Naive thymus-derived CD8-positive, alpha-beta T cell (primary cell): ENCODE measurements around the gene PRPF40A. TPM values are rescaled to one million over a fixed set of nuclear protein-coding genes. Genes with fewer than 3 reads are reported as not detected.

Experiments used
- ATAC-seq, 2 donors: fragments of 150-1000 bp; cut with Tn5 transposase in 1 of 2; sonication (Bioruptor Pico), chemical (Tn5 transposase) in 1 of 2; 1 replicate in 1 of 2; 2 replicates in 1 of 2; pipeline ENCODE4 v1.10.0; 2021; ENCODE audit warnings: mild to moderate bottlenecking in 2 of 2, moderate library complexity in 2 of 2
- POLR2A ChIA-PET: fragments of 350-600 bp; sonication (Branson Sonifier 250); formaldehyde crosslinking; loops from one replicate; lab custom pipeline; 2021; ENCODE audit warnings: antibody characterized with exemption; lab: Charles Lee
- DNase-seq, 10 donors: peaks; one replicate each; pipeline versions ENCODE4 v3.0.0 to v3.0.0-alpha.2; 2020 to 2022
- H3K27ac Mint-ChIP-seq, 10 donors: one replicate each; pipeline ENCODE4 v1.8.0; 2020 to 2022; ENCODE audit warnings: mild to moderate bottlenecking in 10 of 10, mixed read lengths in 10 of 10, moderate library complexity in 4 of 10, inconsistent platforms in 1 of 10
- H3K27me3 Mint-ChIP-seq, 5 donors: one replicate each; pipeline ENCODE4 v1.8.0; 2021 to 2022; ENCODE audit warnings: mixed read lengths in 5 of 5
- H3K36me3 Mint-ChIP-seq, 3 donors: one replicate each; pipeline ENCODE4 v1.8.0; 2020 to 2022; ENCODE audit warnings: mixed read lengths in 3 of 3, mild to moderate bottlenecking in 2 of 3, inconsistent platforms in 1 of 3
- H3K4me1 Mint-ChIP-seq, 4 donors: one replicate each; pipeline ENCODE4 v1.8.0; 2021 to 2022; ENCODE audit warnings: mixed read lengths in 4 of 4
- H3K4me3 Mint-ChIP-seq, 10 donors: one replicate each; pipeline ENCODE4 v1.8.0; 2020 to 2022; ENCODE audit warnings: mild to moderate bottlenecking in 10 of 10, mixed read lengths in 10 of 10, moderate library complexity in 6 of 10, inconsistent platforms in 1 of 10
- H3K9me3 Mint-ChIP-seq, 9 donors: one replicate each; pipeline ENCODE4 v1.8.0; 2020 to 2022; ENCODE audit warnings: mixed read lengths in 9 of 9, mild to moderate bottlenecking in 3 of 9, inconsistent platforms in 1 of 9, moderate library complexity in 1 of 9
- polyA plus RNA-seq, 3 donors: library from polyadenylated mRNA; unstranded; fragments of 300-500 nt; fragmentation: Illumina TruSeq; gene quantifications; one replicate each; pipeline ENCODE4 v1.2.3, GENCODE V29; 2021
- total RNA-seq, 8 experiments: library from RNA in 2 of 8; stranded (reverse) in 2 of 8; gene quantifications; one replicate each; pipeline ENCODE4 v1.2.3 and lab custom pipeline; 2021 to 2026

The PRPF40A gene
- total and polyA plus RNA-seq, 5 experiments from 2014 or later: 104 to 120 (median 111) TPM

GRCh38 chr2:152676461-152676860, 40.8 kb downstream of the PRPF40A start:
- H3K27ac Mint-ChIP-seq: no peak overlapping the region
- H3K27me3 Mint-ChIP-seq: no peaks in the 10 kb centered on the region
- H3K4me3 Mint-ChIP-seq: no peak overlapping the region
- H3K9me3 Mint-ChIP-seq: no peaks in the 10 kb centered on the region
- peaks cover 0 to 3% (median under 1%) of the 10 kb centered on the region in 4 donors for H3K4me1 Mint-ChIP-seq
- POLR2A ChIA-PET: no interaction called here
- DNase-seq (no peak), ATAC-seq (no peak)
- peaks cover 0 to 87% (median 21%) of the 10 kb centered on the region in 3 donors for H3K36me3 Mint-ChIP-seq

GRCh38 chr2:152674334-152674733, 42.9 kb downstream of the PRPF40A start:
- Mint-ChIP-seq H3K4me3 (no peak overlapping the region), H3K36me3 (peaks cover 0 to 85% (median 21%) of the 10 kb centered on the region in 3 donors), H3K27ac (peak overlapping the region in 1 of 10 donors; percentile 1)

GRCh38 chr2:152664725-152665124, 52.5 kb downstream of the PRPF40A start:
- Mint-ChIP-seq H3K36me3 (peaks cover 10 to 92% (median 16%) of the 10 kb centered on the region in 3 donors), H3K27ac (peak overlapping the region in 2 of 10 donors; percentile 16 to 38), H3K27me3 (no peaks in the 10 kb centered on the region), H3K4me3 (no peak overlapping the region), H3K9me3 (no peaks in the 10 kb centered on the region), H3K4me1 (no peaks in the 10 kb centered on the region)
- ATAC-seq (no peak), DNase-seq (no peak)
- POLR2A ChIA-PET: no interaction called here

More at GRCh38 chr2:152674334-152674733, 42.9 kb downstream of the PRPF40A start:
- Mint-ChIP-seq H3K4me1 (no peaks in the 10 kb centered on the region), H3K9me3 (no peaks in the 10 kb centered on the region), H3K27me3 (no peaks in the 10 kb centered on the region)
- POLR2A ChIA-PET: no interaction called here
- ATAC-seq (no peak), DNase-seq (no peak)

- H3K36me3 Mint-ChIP-seq: peaks cover 7 to 95% (median 15%) of the 10 kb centered on the region in 3 donors
- no peaks in the 10 kb centered on the region for H3K27me3 Mint-ChIP-seq
- DNase-seq: no peak
- H3K4me3 Mint-ChIP-seq: no peak overlapping the region
- no peak for ATAC-seq
- no peaks in the 10 kb centered on the region for H3K4me1 Mint-ChIP-seq
- POLR2A ChIA-PET: no interaction called here
- H3K9me3 Mint-ChIP-seq: no peaks in the 10 kb centered on the region
- H3K27ac Mint-ChIP-seq: peak overlapping the region in 1 of 10 donors; percentile 40
These were observed 56.2 kb downstream of the PRPF40A start for GRCh38 chr2:152661076-152661475.

GRCh38 chr2:152658221-152658620, 59.0 kb downstream of the PRPF40A start:
- H3K27ac Mint-ChIP-seq: no peak overlapping the region
- no peaks in the 10 kb centered on the region for H3K9me3 Mint-ChIP-seq
- POLR2A ChIA-PET: no interaction called here
- no peak overlapping the region for H3K4me3 Mint-ChIP-seq
- ATAC-seq: no peak
- H3K27me3 Mint-ChIP-seq: no peaks in the 10 kb centered on the region
- peaks cover 0 to 92% (median 12%) of the 10 kb centered on the region in 3 donors for H3K36me3 Mint-ChIP-seq
- DNase-seq: no peak
- no peaks in the 10 kb centered on the region for H3K4me1 Mint-ChIP-seq

- no peaks in the 10 kb centered on the region for H3K9me3 Mint-ChIP-seq
- no peak for DNase-seq
- peaks cover 0 to 89% (median 8%) of the 10 kb centered on the region in 3 donors for H3K36me3 Mint-ChIP-seq
- peak overlapping the region in 2 of 10 donors; percentile 35 to 44 for H3K27ac Mint-ChIP-seq
- POLR2A ChIA-PET: no interaction called here
- H3K27me3 Mint-ChIP-seq: no peaks in the 10 kb centered on the region
- no peak overlapping the region for H3K4me3 Mint-ChIP-seq
- H3K4me1 Mint-ChIP-seq: no peaks in the 10 kb centered on the region
- no peak for ATAC-seq
These were observed 60.2 kb downstream of the PRPF40A start for GRCh38 chr2:152657043-152657442.

- ATAC-seq (no peak), DNase-seq (no peak)
- peaks cover 0 to 82% (median 8%) of the 10 kb centered on the region in 3 donors for H3K36me3 Mint-ChIP-seq
- H3K9me3 Mint-ChIP-seq: no peaks in the 10 kb centered on the region
- peak overlapping the region in 1 of 10 donors; percentile 58 for H3K27ac Mint-ChIP-seq
- H3K4me3 Mint-ChIP-seq: no peak overlapping the region
- POLR2A ChIA-PET: no interaction called here
- H3K27me3 Mint-ChIP-seq: no peaks in the 10 kb centered on the region
- H3K4me1 Mint-ChIP-seq: no peaks in the 10 kb centered on the region
These were observed 61.4 kb downstream of the PRPF40A start for GRCh38 chr2:152655880-152656279.

- Mint-ChIP-seq H3K9me3 (no peaks in the 10 kb centered on the region), H3K36me3 (peaks cover 0 to 49% (median 0%) of the 10 kb centered on the region in 3 donors), H3K27me3 (no peaks in the 10 kb centered on the region), H3K27ac (peak overlapping the region in 1 of 10 donors; percentile 67), H3K4me3 (no peak overlapping the region), H3K4me1 (peaks cover 0 to 3% (median under 1%) of the 10 kb centered on the region in 4 donors)
- no peak for ATAC-seq
- POLR2A ChIA-PET: interaction anchor here (0.6 kb wide), 1 partner anchor 65 kb away, joined by 5 read pairs; the partner anchor contains the start of gene PRPF40A
- no peak for DNase-seq
These were observed 65.4 kb downstream of the PRPF40A start for GRCh38 chr2:152651834-152652233.

GRCh38 chr2:152650768-152651371, 66.4 kb downstream of the PRPF40A start:
- no peak for ATAC-seq
- DNase-seq: no peak
- peaks cover 0 to 39% (median 0%) of the 10 kb centered on the region in 3 donors for H3K36me3 Mint-ChIP-seq
- POLR2A ChIA-PET: no interaction called here
- H3K9me3 Mint-ChIP-seq: no peaks in the 10 kb centered on the region
- peak overlapping the region in 4 of 10 donors; percentile 4 to 53 (median 11) for H3K27ac Mint-ChIP-seq
- no peaks in the 10 kb centered on the region for H3K27me3 Mint-ChIP-seq
- no peak overlapping the region for H3K4me3 Mint-ChIP-seq
- peaks cover 0 to 3% (median under 1%) of the 10 kb centered on the region in 4 donors for H3K4me1 Mint-ChIP-seq

GRCh38 chr2:152649997-152650396, 67.3 kb downstream of the PRPF40A start:
- Mint-ChIP-seq H3K9me3 (no peaks in the 10 kb centered on the region), H3K4me3 (no peak overlapping the region), H3K36me3 (peaks cover 0 to 32% (median 0%) of the 10 kb centered on the region in 3 donors), H3K27me3 (no peaks in the 10 kb centered on the region), H3K4me1 (peaks cover 0 to 6% (median 1%) of the 10 kb centered on the region in 4 donors), H3K27ac (peak overlapping the region in 2 of 10 donors; percentile 1 to 29)
- POLR2A ChIA-PET: no interaction called here
- ATAC-seq (no peak), DNase-seq (no peak)

- H3K27ac Mint-ChIP-seq: peak overlapping the region in 5 of 10 donors; percentile 22 to 83 (median 51)
- peaks cover 0 to 6% (median 1%) of the 10 kb centered on the region in 4 donors for H3K4me1 Mint-ChIP-seq
- DNase-seq: no peak
- no peak overlapping the region for H3K4me3 Mint-ChIP-seq
- ATAC-seq: no peak
- POLR2A ChIA-PET: no interaction called here
- H3K36me3 Mint-ChIP-seq: peaks cover 0 to 19% (median 0%) of the 10 kb centered on the region in 3 donors
- H3K27me3 Mint-ChIP-seq: no peaks in the 10 kb centered on the region
- H3K9me3 Mint-ChIP-seq: no peaks in the 10 kb centered on the region
These were observed 68.9 kb downstream of the PRPF40A start for GRCh38 chr2:152648336-152648735.

- H3K4me3 Mint-ChIP-seq: no peak overlapping the region
- no peaks in the 10 kb centered on the region for H3K9me3 Mint-ChIP-seq
- H3K36me3 Mint-ChIP-seq: peaks cover 0 to 14% (median 0%) of the 10 kb centered on the region in 3 donors
- DNase-seq: no peak
- ATAC-seq: no peak
- no peaks in the 10 kb centered on the region for H3K27me3 Mint-ChIP-seq
- H3K27ac Mint-ChIP-seq: peak overlapping the region in 8 of 10 donors; percentile 22 to 83 (median 54)
- peaks cover 0 to 6% (median 1%) of the 10 kb centered on the region in 4 donors for H3K4me1 Mint-ChIP-seq
- POLR2A ChIA-PET: no interaction called here
These were observed 69.7 kb downstream of the PRPF40A start for GRCh38 chr2:152647552-152647951.

- Mint-ChIP-seq H3K9me3 (no peaks in the 10 kb centered on the region), H3K27ac (peak overlapping the region in 6 of 10 donors; percentile 22 to 84 (median 70)), H3K27me3 (no peaks in the 10 kb centered on the region), H3K4me3 (no peak overlapping the region), H3K4me1 (peaks cover 0 to 6% (median 1%) of the 10 kb centered on the region in 4 donors), H3K36me3 (peaks cover 0 to 9% (median 0%) of the 10 kb centered on the region in 3 donors)
- DNase-seq: no peak
- POLR2A ChIA-PET: no interaction called here
- no peak for ATAC-seq
These were observed 70.5 kb downstream of the PRPF40A start for GRCh38 chr2:152646775-152647174.
